HG02763 (cell line): ENCODE results near the gene PGBD5.

Experiments used
- ATAC-seq: cut with Tn5 transposase; IDR thresholded peaks from one replicate; pipeline ENCODE4 v1.9.1; 2021; ENCODE audit warnings: mild to moderate bottlenecking, moderate library complexity; ENCODE audit not compliant: unreplicated experiment

PGBD5 gene

DNA sequence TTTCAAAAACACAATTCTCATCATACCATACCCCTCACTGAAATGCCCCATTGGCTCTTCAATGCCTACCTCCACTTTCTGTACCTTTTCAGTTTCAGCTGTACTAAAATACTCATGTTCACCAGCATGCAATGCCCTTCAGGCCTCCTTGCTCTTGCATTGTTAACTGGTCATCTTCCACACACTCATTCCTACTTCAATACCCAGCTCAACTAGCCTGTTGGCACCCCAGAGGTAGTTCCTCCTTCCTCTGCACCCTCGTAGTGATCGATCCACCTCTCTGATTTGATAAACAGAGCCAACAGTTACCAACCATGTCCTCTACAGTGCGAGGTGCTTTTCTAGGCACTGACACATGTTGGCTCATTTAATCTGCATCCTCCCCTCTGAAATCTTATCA, 46.7 kb downstream of the PGBD5 start:
- no peak for ATAC-seq

DNA sequence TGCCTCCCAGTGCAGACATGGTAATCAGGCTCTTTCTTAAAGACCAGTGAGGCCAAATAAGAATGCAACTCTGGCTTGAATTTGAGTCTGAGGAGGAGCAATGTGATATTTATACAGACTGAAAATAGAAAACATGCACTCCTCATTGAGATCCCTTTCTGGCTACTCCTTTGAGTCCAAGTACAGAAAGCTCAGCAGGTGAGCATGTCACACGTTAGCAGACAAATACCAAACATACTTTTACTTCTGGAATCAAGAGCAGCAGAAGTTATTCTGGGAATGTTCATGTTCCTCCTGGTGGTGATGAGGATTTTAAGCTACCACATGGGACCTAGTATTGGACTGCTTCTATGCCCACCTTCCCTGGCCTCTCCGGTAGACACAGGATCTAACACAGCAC, 48.3 kb downstream of the PGBD5 start:
- ATAC-seq = no peak

DNA sequence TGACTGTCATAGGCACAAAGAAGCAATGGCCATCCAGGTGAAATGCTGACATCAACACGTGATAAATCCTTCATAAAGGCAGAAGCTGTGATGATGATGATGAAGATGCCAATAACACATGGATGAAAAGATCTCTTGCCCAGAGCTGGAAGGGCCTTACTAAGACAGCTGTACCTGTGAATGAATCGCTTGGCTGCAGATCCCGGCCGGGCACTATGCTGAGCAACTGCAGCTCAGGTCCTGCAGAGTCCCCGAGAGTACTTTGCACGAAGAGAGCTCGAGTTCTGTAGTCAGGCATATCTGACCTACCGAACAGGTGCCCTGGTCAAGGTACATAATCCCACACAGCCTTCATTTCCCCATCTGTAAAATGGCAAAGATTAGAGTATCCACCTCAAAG, 48.8 kb downstream of the PGBD5 start:
- ATAC-seq = no peak

DNA sequence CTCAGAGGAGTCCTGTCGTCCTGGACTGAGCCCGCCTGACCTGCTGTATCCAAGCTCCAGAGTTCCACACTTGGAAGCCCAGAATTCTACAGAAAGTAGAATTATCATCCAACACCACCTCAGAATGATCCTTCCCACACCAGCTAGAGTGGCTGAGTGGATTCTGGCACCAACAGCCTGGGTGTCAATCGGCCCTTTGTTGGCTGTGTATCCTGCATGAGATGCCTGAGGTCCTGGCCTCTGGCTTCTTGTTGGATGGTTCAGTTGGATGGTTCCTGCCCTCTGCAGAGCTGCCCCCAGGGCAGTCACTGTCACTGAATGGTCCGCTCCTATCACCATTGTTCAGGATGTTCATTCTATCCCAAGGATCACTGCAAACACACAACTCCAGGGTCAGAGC, 49.8 kb downstream of the PGBD5 start:
- no peak for ATAC-seq

DNA sequence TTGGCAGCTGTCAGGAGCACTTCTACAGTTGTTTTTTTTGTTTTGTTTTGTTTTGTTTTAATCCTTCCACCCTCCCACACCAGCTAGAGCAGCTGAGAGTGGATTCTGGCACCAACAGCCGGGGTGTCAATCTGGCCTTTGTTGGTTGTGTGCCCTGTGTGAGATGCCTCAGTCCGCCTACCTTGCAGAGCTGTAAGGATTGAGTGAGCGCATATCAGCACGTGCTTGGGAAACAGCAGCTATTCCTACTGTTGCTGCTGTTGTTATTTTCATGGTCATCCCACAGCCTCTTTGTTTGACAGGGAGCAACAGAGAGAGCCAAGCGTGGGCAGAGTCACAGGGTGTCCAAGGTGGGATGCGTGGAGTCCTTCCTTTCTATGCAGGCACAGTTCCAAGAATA, 50.4 kb downstream of the PGBD5 start:
- no peak for ATAC-seq

DNA sequence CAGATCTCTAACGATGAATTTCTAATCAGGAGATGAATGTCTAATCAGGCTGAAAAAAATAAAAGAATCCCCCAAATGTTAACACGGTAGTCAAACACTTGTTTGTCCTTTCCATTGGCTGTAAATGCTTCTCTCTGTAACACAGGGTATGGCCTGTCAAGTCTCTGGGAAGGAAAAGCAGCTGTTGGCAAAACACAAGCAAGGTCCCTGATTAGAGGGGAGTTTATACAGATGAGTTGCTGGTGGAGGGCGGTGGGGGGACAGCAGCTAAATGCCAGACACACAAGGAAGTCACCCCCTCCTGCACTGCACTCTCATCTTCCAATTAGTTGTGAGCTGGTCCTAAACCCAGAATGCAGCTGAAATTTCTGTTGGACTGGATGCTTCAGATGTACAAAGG, 51.0 kb downstream of the PGBD5 start:
- ATAC-seq = no peak

DNA sequence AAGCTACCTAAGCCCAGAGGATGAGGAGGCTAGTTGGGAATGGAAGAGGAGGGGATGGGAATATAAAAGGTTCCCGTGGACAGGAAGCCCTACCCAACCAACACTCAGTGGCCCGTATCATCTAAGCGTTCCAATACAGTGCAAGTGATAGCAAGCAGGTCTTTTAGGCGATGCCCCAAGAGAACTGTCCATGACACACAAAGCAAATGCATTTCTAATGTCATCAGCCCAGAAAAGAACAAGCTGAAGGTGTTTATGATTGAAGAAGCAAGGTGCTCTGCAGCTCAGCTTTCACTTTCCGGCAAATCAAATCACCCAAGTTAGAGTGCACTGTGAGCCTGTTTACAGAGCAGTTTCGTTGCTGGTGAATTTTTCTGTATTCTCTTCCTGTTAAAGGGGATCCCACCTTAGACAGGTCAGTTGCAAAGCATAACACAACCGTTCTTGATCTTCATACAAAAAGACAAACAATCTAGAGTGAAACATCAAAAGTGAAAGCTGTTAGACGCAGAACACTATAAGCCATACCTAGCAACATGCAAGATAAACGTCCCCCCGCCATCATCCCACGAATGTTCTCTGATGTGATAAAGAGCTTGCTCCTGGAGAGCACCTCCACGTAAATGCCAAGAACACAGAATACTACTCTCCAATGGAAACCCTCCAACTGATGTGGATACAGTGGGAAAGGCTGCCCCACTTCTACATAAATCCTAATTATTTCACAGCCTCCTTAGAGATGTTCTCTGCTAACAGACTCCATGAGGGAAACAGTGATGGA, 54.0 kb downstream of the PGBD5 start:
- ATAC-seq = no peak

DNA sequence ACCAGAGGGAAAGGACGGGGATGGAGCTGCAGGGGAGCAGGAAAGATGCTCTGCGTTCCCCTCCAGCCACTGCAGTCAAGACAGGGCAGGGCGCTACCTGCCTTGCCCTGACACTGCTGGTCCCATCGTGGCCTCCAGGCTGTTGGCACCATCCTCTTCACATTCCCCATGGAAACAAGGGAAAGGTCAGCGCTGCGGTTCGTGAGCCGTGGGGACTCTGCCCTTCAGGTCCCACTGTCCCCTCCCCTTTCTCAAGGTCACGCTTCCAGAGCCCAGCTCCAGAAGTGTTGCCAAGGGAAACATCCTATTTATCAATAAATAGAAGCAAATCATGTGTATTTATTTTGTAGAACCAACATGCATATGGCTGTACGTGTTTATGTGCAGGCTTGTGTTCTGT, 56.0 kb downstream of the PGBD5 start:
- ATAC-seq = no peak

DNA sequence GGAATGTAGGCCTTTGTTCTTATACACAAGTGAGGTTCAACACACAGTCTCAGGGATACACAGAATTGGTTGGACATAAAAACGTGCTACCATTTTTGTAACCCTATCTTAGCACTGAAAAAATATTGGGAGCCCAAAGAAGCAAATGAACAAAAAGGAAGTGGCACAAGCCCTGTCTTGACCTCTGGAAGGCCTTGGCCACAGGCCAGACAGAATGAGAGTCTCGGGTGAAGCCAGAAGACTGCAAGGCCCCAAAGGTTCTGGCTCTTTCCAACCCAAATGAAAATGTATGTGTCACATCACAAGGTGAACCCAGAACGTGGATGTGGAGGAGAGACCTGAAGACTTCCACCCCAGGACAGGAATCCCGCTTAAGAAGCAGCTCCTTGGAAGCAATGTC, 57.3 kb downstream of the PGBD5 start:
- no peak for ATAC-seq

DNA sequence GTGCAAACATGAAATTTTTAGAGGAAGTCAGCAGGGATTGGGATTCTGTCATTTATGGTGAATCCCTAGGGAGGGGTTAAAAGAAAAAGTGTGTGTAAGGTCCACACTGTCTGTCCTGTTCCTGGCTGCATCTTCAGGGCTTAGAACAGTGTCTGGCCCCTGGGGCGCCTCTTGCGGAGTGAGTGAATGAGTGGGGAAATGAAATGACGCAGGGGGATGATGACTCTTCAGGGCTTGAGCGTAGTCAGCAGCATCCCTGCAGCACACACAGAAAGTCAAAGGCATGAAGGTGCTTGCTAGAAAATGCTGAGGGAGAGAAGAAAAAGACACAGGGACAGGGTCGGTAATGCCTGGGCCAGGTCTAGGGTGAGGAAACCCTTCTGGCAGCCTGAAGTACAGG, 57.8 kb downstream of the PGBD5 start:
- no peak for ATAC-seq

DNA sequence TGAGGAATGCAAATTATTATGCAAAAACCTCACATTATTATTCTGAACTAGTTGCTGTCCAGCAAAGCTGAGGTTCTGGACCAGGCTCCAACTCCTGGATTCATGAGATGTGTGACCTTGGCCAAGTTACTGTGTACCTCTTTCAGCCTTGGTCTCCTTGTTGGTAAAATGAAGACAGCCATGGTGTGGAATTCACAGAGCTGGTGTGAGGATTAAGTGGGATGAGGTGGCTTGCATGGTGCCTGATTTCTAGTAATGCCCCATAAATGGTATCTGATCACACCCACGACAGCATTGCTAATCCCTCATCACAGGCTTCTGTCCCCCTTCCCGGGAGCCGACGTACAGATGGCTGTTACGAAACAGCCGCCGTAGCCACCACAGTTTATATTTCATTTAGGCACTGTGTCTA, 59.6 kb downstream of the PGBD5 start:
- ATAC-seq = no peak

DNA sequence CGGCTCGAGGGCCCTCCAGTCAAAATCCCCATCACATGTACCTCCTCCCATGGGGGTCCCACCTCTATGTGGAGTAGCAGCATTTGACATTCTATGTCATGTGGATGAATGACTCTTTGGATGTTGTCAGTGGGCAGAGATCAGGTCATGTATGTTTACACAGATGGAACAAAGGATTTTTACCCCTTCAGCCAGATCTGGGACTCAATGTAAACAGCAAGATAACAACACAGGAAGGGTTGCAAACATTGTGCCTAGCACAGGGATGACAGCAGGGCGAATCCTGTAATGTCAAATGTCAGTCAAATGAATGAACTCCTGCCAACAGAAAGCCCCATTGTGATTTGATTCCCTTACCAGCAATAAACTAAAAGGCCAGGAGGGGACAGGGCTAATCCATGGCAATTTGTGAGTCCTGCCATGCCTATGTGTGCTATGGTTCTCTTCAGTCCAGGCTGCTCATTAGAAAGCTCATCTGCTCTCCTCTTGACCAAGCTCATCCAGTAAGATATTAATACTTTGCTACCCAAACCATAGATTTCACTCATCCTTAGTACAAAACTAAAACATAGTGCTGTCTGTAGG, 60.3 kb downstream of the PGBD5 start:
- no peak for ATAC-seq

DNA sequence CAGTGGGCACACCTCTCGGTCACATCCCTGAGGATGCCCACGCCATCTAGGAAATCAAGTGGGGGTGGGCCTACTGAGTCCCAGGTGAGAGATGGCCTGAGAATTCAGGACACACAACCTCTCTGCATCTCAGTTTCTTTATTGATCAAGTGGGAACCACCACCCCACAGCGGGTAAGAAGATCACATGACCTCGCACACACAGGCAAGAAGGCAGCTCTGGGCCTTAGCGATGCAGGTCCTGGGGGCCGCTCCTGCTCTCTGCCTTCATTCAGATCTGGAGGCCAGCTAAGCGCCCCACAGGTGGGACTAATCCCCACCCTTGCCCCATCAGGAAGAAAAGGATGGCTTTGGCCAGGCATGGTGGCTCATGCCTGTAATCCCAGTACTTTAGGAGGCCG, 63.2 kb downstream of the PGBD5 start:
- no peak for ATAC-seq

DNA sequence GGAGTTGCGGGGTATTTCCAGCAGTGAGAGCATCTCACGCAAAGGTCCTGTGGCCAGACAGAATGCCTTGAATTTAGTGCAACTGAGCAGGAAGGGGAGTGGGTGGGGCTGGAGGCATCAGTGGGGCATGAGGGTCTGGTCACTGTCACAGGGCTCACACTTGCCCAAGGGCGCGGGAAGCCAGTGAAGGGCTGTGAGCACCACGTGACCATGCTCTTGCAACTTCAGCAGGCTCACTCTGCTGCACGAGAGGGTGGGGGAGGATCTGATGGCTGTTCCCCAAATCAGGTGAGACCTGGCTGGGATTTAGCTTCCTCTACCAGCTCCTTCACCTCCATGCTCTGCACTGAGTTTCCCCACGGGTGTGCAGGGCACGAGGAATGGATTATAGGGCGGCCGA, 64.2 kb downstream of the PGBD5 start:
- ATAC-seq = no peak

DNA sequence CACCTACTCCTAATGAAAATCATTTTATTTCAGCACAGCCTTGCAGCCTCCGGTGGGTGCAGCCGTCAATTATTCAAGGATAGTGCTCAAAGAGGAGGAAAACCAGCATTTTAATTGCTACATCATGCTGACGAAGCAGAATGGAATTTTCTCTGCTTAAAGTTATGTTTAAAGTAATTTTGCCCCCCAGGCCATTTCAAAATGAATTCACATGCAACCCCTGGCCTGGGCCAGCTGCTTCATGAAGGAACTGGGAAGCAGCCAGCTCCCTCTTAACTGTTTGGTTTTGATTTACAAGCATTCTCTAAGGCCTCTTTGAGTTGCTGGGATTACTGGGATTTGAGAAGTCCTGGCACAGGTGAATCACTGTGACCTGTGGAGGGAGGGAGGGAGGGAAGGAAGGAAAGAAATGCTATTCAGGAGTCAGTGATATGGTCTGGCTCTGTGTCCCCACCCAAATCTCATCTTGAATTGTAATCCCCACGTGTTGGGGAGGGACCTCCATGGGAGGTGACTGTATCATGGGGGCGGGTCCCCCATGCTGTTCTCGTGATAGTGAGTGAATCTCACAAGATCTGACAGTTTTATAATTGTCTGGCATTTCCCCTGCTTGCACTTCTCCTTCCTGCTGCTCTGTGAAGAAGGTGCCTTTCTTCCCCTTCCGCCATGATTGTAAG, 66.0 kb downstream of the PGBD5 start:
- ATAC-seq = no peak

DNA sequence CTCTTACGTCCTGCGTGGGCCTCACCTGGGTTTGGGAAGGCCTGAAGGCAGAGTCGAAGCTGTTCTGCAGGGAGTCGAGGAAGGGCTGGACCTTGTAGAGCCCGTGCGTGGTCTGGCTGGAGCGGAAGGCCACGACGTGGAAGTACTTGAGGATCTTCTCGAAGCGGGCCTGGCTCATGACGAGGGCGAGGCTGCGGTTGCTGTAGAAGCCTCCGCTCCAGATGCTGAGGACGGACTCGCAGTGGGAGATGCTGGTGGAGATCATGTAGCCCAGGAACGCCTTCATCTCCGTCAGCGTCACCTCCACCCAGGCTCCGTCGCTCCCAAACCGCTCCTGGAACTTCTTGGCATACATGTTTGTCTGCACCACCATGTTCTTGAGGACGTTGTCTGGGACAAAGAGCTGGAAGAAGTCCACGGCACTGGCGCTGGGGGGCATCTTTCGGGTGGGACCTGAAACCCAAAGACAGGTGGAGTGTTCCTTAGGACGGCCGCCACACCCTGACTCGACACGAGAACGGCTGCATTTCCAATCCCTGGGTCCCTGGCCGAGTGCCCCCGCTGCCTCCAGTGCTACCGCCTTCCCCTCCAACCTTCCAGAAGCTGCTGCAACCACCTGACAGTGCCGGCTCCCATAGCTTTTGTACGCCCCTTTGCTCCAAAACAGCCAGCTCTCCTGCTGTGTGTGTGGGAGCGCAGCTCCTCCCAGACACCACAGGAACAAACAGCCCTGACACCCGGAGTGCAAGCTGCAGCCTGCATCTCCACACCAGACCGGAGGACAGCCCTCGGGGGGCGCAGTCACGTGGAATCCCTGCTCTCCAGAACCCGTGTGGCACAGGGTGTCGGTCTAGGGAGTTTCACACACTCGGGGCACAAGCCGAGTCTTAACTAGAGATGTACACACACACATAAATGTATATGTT, 69.0 kb downstream of the PGBD5 start:
- ATAC-seq = no peak

DNA sequence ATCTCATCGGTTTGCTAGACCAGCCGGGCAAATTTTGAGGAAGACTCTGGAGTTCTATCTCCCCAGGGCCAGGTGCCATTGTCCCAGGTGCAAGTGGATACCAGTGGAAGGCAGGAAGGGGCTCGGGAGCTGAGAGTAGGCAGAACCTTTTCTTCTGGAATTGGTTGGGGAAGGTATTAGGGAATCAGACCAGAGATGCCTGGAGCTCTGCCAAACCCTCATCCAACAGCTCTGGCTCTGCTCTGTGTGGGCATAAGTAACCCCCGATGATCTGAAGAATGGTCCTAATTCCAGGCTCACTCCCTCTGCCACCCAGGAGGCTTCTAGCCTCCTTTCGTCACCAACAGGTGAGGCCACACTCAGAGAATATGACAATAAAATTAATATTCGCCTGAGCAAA, 69.9 kb downstream of the PGBD5 start:
- ATAC-seq = no peak

DNA sequence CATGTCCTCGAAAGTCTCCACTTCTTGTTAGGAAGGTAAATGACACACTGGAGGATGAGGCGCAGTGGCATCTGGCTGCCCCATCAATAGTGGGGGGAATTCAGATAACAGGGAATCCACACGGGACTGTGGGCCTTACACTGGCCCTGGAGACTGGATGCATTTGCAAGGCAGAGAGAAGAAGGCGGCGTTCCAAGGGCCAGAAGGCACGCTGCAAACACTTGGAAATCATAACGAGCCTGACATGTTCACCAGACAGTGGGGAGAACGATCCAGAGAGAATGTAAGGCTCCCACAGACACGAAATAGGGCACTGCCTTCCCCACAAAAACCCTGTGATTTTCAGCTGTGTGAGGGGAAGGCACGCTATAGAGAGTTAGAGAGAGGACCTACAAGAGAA, 70.5 kb downstream of the PGBD5 start:
- no peak for ATAC-seq

DNA sequence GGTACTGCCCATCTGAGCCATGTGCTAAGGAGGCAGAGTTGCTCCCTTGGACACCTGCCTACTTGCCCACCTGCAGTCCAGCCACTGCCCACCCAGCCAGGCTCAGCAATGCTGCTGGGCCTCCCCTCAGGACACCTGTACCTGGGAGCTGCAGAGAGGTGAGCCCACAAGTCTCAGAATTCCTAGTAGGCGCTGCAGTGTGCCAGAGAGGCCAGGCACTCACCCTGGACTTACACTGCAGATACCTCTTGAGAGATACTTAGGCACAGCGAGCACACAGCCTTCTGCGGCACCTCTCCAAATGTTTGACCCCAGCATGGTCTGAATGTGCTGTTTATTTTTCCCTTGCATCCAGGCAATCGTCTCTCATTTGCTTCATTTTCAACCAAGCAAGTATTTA, 71.0 kb downstream of the PGBD5 start:
- no peak for ATAC-seq

DNA sequence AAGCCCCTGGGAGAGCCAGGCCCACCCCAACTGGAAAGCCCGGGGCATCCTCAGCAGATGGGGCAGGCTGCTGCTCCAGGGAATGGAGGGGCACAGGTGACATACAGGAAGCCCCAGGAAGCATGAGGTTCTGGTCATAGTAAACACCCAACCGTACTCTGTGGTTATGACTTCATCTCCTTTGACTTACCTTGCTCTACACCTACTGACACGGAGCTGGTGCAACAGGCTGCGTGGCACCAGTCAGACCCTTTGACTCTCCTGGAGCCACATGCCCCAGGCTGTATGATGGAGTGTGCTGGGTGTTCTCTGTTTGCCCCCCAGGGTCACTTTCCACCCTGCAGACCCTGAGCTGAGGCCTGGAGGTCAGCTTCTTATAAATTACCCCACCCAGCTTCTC, 72.1 kb downstream of the PGBD5 start:
- no peak for ATAC-seq

DNA sequence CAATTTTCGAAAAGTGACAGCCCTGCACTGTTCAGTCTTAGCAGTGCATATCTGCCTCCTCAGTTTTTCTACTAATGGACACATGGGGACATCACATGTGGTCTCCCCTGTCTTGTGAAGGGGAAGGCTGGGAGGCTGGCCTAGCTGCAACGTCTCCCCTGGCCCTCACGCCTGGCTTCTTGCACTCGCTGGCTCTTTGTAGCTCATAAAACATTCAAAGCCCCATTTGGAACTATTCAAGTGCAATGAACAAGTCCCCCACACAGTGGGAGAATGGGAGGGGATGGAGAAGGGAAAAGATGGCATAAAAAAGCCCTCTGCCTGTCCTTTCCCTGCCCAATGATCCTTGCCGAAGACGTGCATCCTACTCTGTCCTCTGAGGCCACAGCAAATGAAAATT, 73.6 kb downstream of the PGBD5 start:
- no peak for ATAC-seq
